HL-60/S4 (cell line): ENCODE data around the gene CCDC88B.
"Not testable (repeated sequence)": the region's sequence is repeated elsewhere in the genome, so short reads cannot be mapped to it uniquely, and the experiment has no call there.

Experiments used
- in situ Hi-C: fragments of 300-500 bp; cut with MboI; formaldehyde crosslinking; loops from 2 replicates; pipeline ENCODE4 v1.14.3; 2022; ENCODE audit warnings: low sequenced_read_pairs

CCDC88B gene

GRCh38 chr11:64305075-64305690, 34.8 kb upstream of the CCDC88B start, which contains the start of gene ESRRA:
TSS of gene ESRRA (plus strand) at chr11:64305524. CDS start at chr11:64307180, 1,656 bp downstream.
- in situ Hi-C loops: no loop called here

GRCh38 chr11:64305691-64306562, 34.1 kb upstream of the CCDC88B start:
- in situ Hi-C loops: no loop called here

GRCh38 chr11:64306563-64306875, 33.5 kb upstream of the CCDC88B start:
- in situ Hi-C loops: no loop called here

DNA sequence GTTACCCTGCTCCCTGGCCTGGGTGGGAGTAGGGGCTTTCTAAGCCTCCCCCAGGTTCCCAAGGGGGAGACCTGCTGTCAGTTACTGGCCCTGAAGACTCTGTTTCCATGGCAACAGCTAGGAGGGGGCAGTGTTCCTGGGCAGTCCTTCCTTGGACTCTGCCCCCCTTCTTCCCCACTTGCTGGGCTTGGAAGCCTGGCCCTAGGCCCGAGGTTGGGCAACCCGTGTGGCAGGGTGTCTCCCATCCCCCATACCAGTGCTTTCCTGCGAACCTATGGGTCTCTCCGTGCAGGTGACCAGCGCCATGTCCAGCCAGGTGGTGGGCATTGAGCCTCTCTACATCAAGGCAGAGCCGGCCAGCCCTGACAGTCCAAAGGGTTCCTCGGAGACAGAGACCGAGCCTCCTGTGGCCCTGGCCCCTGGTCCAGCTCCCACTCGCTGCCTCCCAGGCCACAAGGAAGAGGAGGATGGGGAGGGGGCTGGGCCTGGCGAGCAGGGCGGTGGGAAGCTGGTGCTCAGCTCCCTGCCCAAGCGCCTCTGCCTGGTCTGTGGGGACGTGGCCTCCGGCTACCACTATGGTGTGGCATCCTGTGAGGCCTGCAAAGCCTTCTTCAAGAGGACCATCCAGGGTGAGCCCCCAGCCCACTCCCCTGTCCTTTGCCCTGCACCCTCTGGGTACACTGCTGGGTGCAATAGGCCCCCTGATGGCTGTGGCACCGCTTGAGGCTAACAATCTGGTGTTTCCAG, 33.0 kb upstream of the CCDC88B start:
- in situ Hi-C loops: no loop called here

DNA sequence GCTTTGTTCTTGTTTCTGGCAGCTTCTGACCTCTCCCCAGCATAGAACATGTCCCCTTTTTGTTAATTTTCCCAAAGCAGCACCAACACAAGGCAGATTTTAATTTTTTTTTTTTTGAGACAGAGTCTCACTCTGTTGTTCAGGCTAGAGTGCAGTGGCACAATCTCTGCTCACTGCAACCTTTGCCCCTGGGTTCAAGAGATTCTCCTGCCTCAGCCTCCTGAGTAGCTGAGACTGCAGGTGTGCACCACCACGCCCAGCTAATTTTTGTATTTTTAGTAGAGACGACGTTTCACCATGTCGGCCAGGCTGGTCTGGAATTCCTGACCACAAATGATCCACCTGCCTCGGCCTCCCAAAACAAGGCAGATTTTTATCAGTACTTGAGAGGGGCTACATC, 32.2 kb upstream of the CCDC88B start:
- in situ Hi-C loops: not testable (repeated sequence)

GRCh38 chr11:64312947-64313346, 27.1 kb upstream of the CCDC88B start:
- in situ Hi-C loops: no loop called here

GRCh38 chr11:64313491-64314145, 26.4 kb upstream of the CCDC88B start:
- in situ Hi-C loops: no loop called here

DNA sequence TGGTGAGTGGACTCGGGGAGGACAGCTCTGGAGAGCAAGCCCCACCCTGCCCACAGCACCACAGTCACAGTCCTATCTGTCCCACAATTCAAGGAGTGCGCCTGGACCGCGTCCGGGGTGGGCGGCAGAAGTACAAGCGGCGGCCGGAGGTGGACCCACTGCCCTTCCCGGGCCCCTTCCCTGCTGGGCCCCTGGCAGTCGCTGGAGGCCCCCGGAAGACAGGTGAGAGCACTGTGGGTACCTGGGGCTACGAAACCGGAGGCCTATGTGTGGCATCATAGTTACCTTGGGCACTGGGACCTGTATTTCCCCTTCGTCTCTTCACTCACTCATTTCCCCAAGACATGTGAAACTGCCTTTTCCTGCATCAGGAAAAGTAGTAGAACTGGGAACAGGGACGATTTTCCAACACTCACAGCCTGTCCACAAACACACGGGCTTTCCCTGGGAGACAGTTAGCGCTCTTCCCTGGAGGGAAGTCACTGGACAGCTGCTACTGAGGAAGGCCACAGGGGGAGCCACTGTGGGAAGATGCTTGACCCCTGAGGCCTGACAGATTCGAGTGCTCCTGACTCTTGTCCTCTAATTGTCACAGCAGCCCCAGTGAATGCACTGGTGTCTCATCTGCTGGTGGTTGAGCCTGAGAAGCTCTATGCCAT, 25.7 kb upstream of the CCDC88B start:
- in situ Hi-C loops: no loop called here

DNA sequence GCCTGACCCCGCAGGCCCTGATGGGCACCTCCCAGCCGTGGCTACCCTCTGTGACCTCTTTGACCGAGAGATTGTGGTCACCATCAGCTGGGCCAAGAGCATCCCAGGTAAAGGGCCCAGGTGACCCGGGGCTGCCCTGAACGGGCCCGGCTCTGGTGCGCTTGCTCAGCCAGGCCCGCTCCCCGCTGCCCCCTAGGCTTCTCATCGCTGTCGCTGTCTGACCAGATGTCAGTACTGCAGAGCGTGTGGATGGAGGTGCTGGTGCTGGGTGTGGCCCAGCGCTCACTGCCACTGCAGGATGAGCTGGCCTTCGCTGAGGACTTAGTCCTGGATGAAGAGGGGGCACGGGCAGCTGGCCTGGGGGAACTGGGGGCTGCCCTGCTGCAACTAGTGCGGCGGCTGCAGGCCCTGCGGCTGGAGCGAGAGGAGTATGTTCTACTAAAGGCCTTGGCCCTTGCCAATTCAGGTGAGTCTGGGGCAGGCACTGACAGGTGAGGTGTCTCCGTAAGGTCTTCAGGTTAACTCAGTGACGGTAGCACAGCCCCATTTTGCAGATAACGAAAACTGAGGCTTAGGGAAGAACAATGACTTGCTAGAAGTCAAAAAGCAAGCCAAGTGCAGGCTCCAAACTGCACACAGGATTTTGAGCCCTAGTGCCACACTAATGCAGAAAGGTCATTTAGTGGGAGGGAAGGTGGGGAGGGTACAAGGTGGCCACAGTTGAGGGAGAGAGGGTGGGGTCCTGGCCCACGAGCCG, 25.0 kb upstream of the CCDC88B start:
- in situ Hi-C loops: no loop called here

DNA sequence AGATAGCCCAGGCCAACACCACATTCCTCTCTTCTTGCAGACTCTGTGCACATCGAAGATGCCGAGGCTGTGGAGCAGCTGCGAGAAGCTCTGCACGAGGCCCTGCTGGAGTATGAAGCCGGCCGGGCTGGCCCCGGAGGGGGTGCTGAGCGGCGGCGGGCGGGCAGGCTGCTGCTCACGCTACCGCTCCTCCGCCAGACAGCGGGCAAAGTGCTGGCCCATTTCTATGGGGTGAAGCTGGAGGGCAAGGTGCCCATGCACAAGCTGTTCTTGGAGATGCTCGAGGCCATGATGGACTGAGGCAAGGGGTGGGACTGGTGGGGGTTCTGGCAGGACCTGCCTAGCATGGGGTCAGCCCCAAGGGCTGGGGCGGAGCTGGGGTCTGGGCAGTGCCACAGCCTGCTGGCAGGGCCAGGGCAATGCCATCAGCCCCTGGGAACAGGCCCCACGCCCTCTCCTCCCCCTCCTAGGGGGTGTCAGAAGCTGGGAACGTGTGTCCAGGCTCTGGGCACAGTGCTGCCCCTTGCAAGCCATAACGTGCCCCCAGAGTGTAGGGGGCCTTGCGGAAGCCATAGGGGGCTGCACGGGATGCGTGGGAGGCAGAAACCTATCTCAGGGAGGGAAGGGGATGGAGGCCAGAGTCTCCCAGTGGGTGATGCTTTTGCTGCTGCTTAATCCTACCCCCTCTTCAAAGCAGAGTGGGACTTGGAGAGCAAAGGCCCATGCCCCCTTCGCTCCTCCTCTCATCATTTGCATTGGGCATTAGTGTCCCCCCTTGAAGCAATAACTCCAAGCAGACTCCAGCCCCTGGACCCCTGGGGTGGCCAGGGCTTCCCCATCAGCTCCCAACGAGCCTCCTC, 24.1 kb upstream of the CCDC88B start:
- in situ Hi-C loops: not testable (repeated sequence)

- in situ Hi-C loops: no loop called here
Observed at GRCh38 chr11:64316672-64317324, 23.2 kb upstream of the CCDC88B start.

GRCh38 chr11:64317325-64317960, 22.6 kb upstream of the CCDC88B start, which contains the start of gene TRMT112:
TSS of gene TRMT112 (minus strand) at chr11:64317559. CDS start at chr11:64317526, 33 bp downstream.
- in situ Hi-C loops: no loop called here

DNA sequence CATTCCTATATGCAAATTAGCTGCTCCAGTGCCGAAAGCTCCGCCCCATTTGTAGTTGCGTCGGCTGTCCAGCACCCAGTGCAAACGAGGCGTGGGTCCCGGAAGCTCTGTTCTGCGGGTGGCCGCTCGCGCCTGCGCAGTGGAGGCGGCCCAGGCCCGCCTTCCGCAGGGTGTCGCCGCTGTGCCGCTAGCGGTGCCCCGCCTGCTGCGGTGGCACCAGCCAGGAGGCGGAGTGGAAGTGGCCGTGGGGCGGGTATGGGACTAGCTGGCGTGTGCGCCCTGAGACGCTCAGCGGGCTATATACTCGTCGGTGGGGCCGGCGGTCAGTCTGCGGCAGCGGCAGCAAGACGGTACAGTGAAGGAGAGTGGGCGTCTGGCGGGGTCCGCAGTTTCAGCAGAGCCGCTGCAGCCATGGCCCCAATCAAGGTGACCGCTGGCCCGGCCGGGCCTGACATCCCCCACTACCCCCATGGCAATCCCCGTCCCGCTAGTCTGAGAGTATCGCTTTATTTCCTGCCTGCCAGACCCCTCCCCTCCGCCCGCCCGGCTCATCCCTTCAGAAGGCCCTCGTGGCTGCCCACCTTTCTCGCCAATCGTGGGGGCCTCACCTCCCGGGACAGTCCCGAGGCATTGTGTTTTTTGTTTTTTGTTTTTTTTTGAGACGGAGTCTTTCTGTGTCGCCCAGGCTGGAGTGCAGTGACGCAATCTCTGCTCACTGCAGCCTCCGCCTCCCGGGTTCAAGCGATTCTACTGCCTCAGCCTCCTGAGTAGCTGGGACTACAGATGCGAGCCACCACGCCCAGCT, 21.8 kb upstream of the CCDC88B start, which contains the start of gene PRDX5:
TSS of gene PRDX5 (plus strand) at position 161 of the 805 bp plus-strand sequence. CDS start at position 256, 95 bp downstream.
- in situ Hi-C loops: no loop called here

DNA sequence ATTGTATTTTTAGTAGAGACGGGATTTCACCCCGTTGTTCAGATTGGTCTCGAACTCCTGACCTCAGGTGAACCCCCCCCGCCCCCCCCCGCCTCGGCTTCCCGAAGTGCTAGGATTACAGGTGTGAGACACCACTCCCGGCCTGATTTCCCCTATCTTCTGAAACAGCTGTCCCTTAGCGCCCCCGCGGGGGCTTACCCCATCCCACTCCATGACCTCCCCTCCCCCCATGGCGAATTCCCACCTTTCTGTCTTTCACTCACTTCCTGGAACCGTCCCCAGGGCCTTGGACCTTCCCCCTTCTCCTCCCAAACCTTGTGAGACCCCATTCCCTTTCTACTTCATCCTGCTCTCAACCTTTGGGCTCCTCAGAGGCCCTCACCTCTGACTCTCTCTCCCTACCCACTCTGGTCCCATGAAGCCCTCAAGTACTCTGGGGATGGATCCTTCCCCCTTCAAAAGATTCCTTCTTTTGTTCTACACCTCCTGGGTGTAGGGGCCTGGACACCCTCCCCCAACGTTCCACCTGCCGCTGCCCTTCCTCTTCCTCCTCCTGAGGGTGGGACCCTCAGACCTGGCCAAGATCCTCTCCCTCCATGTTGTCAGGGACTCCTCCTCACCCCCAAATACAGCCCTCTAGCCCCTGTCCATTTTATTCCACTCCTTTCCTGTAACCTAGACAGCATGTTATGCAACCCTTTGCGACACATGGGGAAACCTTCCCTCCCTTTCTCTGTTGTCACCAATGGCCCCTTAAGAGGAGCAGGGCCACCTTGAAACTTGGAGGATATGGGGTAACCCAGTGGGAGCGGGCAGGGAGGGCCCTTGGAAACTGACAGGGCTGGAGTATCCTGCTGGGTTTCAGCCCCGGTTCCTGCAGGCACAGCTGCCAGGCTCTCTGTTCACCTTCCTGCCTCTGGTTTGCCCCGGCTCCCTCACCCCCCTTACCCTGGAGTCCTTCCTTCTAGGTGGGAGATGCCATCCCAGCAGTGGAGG, 20.9 kb upstream of the CCDC88B start:
- in situ Hi-C loops: no loop called here

DNA sequence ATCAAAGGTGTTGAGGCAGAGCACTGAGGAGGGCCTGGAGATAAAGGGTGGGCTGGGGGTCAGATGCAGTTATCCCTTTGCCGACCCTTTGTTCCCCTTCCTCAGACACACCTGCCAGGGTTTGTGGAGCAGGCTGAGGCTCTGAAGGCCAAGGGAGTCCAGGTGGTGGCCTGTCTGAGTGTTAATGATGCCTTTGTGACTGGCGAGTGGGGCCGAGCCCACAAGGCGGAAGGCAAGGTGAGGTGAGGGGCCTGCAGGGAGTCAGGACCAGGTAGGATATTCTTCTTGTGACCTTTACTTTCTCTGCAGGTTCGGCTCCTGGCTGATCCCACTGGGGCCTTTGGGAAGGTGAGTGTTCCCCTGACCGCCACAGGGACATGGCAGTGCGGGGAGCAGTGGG, 19.4 kb upstream of the CCDC88B start:
- in situ Hi-C loops: no loop called here

GRCh38 chr11:64321026-64321425, 19.0 kb upstream of the CCDC88B start:
- in situ Hi-C loops: no loop called here
